ENCODE measurements around the gene APOBEC2. TPM values are rescaled to one million over a fixed set of nuclear protein-coding genes. Genes with fewer than 3 reads are reported as not detected.

APOBEC2 gene
- total RNA-seq, 1 donor from 2014 or later = not detected

DNA sequence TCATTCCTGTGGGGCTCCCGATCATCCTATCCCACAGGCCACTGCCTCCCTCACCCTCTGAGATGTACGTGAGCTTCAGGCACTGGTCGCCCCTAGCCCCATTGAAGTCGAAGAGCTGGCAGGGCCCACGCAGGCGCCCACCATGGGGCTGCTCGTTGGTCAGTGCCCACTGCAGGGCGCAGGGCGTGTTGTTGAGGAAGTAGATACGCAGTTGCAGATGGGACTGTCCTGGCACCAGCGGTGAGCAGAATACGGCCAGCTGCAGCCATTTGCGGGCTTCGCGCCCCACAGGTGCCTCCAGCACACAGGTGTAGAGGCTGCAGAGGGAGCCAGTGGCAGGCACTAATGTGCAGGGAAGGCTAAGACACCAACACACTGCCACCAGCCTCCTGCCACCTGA, 20.2 kb upstream of the APOBEC2 start:
- no peaks in the 10 kb centered on the region for H3K9me3 Mint-ChIP-seq
- H3K4me3 Mint-ChIP-seq = no peak overlapping the region
- H3K27me3 Mint-ChIP-seq (ENCODE audit: low read depth) = no peaks in the 10 kb centered on the region
- TF ChIP-seq, protein P1, sequence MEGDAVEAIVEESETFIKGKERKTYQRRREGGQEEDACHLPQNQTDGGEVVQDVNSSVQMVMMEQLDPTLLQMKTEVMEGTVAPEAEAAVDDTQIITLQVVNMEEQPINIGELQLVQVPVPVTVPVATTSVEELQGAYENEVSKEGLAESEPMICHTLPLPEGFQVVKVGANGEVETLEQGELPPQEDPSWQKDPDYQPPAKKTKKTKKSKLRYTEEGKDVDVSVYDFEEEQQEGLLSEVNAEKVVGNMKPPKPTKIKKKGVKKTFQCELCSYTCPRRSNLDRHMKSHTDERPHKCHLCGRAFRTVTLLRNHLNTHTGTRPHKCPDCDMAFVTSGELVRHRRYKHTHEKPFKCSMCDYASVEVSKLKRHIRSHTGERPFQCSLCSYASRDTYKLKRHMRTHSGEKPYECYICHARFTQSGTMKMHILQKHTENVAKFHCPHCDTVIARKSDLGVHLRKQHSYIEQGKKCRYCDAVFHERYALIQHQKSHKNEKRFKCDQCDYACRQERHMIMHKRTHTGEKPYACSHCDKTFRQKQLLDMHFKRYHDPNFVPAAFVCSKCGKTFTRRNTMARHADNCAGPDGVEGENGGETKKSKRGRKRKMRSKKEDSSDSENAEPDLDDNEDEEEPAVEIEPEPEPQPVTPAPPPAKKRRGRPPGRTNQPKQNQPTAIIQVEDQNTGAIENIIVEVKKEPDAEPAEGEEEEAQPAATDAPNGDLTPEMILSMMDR (conservative IDR thresholded peaks at IDR 0.05) = no peak
- peaks cover 12% of the 10 kb centered on the region for H3K4me1 Mint-ChIP-seq
- H3K36me3 Mint-ChIP-seq (ENCODE audit: low read depth) = no peaks in the 10 kb centered on the region
- H3K27ac Mint-ChIP-seq (ENCODE audit: unreplicated experiment) = no peak overlapping the region
- DNase-seq (ENCODE audit: low read depth, low spot score) = no peak

DNA sequence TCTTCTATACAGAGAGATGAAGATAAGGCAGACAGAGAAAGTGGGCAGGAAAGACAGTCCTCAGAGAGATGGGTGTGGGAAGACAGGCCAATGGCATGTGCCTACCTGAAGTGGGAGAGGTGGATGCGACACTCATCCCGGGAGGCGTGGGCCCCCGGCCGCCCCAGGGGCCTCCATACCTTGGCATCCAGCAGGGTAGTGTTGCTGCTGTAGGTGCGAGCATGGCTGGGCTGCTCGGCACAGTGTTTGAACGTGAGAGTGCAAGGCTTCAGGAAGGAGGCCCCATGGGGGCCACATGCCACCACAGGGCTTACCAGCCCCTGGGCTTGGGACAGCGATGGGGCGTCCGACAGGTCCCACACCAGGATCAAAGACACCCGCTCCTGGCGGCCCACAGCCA, 19.2 kb upstream of the APOBEC2 start:
- no peaks in the 10 kb centered on the region for H3K36me3 Mint-ChIP-seq (ENCODE audit: low read depth)
- H3K27ac Mint-ChIP-seq (ENCODE audit: unreplicated experiment) = no peak overlapping the region
- no peaks in the 10 kb centered on the region for H3K27me3 Mint-ChIP-seq (ENCODE audit: low read depth)
- no peak for DNase-seq (ENCODE audit: low read depth, low spot score)
- no peak overlapping the region for H3K4me3 Mint-ChIP-seq
- H3K9me3 Mint-ChIP-seq = no peaks in the 10 kb centered on the region
- H3K4me1 Mint-ChIP-seq = peaks cover 7% of the 10 kb centered on the region
- TF ChIP-seq, protein P1 (conservative IDR thresholded peaks at IDR 0.05) = no peak

DNA sequence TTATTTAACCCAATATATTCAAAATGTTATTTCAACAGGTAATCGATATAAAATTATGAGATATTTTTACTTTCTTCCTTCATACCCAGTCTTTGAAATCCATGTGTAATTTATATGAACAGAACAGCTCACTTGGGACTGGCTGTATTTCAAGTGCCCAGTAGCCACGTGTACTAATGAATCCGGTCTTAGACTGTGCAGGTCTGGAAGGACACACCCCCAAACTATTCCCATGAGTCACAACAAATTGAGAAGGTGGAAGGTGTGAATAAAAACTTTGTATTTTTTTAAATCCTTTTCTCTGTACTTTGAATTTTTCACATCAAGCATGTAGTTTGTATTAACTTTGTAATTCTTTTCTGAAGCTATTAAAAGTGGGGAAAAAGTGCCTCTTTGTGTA, 16.8 kb upstream of the APOBEC2 start:
- H3K4me3 Mint-ChIP-seq = no peak overlapping the region
- no peak for DNase-seq (ENCODE audit: low read depth, low spot score)
- H3K36me3 Mint-ChIP-seq (ENCODE audit: low read depth) = no peaks in the 10 kb centered on the region
- no peaks in the 10 kb centered on the region for H3K4me1 Mint-ChIP-seq
- no peaks in the 10 kb centered on the region for H3K27me3 Mint-ChIP-seq (ENCODE audit: low read depth)
- TF ChIP-seq, protein P1 (conservative IDR thresholded peaks at IDR 0.05) = no peak
- no peaks in the 10 kb centered on the region for H3K9me3 Mint-ChIP-seq
- H3K27ac Mint-ChIP-seq (ENCODE audit: unreplicated experiment) = no peak overlapping the region

DNA sequence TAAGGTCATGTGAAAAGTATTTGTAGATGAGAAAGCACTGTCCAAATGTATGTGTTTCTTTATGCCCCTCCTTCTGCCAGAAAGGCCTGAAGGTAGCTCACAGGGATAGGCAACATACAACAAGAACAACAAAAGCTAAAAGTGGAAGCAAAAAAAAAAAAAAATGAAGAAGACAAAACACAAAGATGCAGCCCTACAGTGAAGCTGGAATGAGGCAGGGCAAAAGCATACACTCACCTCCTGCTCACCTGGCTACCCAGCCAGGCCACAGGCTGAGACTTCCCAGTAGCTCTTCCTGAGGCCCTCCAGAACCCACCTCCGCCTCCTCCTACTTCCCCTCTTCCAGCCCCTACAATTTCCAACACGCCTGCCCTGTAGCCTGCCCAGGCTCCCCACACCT, 16.4 kb upstream of the APOBEC2 start:
- Mint-ChIP-seq H3K4me3 (no peak overlapping the region), H3K9me3 (no peaks in the 10 kb centered on the region), H3K4me1 (no peaks in the 10 kb centered on the region), H3K27me3 (ENCODE audit: low read depth) (no peaks in the 10 kb centered on the region), H3K36me3 (ENCODE audit: low read depth) (no peaks in the 10 kb centered on the region), H3K27ac (ENCODE audit: unreplicated experiment) (no peak overlapping the region)
- TF ChIP-seq, protein P1 (conservative IDR thresholded peaks at IDR 0.05) = no peak
- DNase-seq (ENCODE audit: low read depth, low spot score) = no peak

DNA sequence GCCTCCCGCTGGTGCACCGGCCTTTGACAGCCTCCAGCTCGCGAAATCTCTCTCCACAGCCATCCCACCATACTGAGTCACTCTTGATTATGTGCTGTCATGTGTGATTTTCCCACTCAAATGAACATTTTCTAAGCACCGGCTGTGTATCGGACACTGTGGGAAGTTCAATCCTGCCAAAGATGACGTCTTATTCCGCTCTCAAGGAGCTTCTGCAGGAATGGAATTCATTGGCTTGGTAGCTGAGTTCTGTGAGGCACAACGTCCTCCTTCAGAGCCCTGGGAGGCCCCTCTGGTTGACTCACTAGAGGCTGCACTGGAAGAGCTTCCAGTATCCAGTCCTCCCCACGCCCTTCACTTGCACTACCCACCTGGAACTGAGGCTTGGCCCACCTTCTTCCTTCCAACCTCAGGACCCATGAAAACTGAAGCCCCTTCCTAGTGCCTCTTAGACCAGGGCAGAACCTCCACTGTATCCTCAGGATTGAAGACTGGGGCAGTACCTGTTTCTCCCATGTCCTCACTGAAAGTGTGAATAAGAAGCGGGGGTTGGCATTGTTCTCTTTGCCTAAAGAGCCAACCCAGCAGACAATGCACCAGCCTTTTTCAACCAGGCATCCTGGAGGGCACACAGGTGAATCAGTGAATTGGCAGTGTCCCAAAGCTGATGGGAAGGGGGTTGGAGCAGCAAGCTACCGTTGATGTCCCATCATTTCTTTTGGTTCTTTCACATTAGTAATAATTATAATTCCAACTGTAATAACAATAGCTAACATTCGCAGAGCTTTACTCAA, 15.7 kb upstream of the APOBEC2 start:
- H3K4me1 Mint-ChIP-seq = no peaks in the 10 kb centered on the region
- H3K36me3 Mint-ChIP-seq (ENCODE audit: low read depth) = no peaks in the 10 kb centered on the region
- no peaks in the 10 kb centered on the region for H3K9me3 Mint-ChIP-seq
- no peaks in the 10 kb centered on the region for H3K27me3 Mint-ChIP-seq (ENCODE audit: low read depth)
- H3K27ac Mint-ChIP-seq (ENCODE audit: unreplicated experiment) = no peak overlapping the region
- H3K4me3 Mint-ChIP-seq = no peak overlapping the region
- no peak for DNase-seq (ENCODE audit: low read depth, low spot score)
- TF ChIP-seq, protein P1 (conservative IDR thresholded peaks at IDR 0.05) = no peak
